GM21528 (cell line): ENCODE results near the gene PTK6.
"Not testable (repeated sequence)": the region's sequence is repeated elsewhere in the genome, so short reads cannot be mapped to it uniquely, and the experiment has no call there.

Source experiments
- ATAC-seq: cut with Tn5 transposase; IDR thresholded peaks from one replicate; pipeline ENCODE4 v1.9.1; 2021; ENCODE audit warnings: mild to moderate bottlenecking, moderate library complexity; ENCODE audit not compliant: unreplicated experiment, low FRiP score

The PTK6 gene

DNA sequence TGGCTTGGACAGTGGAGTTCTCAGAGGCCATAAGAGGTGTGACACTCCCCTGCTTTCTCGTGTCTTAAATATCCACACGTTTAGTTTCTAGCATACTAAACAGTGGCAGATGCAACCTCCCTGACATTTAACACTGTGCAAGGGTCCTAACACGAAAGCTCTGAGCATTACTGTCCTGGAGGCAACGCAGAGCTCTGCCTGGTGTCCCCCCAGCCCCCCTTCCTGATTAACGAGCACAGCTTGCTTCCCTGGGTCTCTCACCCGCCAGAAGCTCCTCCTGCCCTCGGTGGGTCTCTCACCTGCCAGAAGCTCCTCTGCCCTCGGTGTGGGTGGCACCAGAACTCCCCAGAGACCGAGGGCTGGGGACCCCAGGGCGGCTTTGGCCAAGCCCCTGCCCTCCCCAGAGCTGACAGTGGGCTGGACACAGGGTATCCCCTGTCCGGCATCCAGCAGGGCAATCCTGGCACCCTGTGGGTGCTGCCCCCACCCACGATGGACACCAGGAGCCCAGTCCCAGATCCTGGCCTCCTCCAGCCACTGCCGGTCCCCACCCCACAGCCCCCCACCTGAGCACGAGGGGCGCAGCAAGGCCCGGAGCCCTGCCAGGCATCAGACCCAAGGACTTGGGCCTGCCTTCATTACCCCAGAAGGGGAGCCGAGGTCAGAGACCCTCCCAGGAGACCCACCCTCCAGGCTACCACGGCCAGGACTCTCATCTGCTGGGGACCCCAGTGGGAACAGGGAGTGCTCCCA lies 52.3 kb downstream of the PTK6 start:
- ATAC-seq, result no peak

DNA sequence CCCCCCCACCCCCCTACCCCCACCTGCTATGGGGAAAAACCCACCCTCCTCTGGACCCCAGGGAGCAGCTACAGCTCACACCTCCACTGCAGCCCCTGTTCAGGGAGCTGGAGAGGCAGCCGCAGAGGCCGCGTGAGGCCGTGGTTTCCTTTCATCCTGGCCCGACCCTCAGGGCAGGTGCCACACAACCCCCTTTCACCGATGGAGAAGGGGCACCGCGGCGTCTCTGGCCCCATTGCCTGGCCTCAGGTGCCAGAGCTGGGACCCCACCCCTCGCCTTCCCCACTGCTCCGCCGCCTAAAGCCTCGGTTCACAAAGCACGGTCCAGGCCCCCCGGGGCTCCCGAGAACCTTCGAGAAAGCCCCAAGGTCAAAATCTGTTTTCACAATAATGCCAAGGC lies 52.9 kb downstream of the PTK6 start:
- ATAC-seq, result no peak

DNA sequence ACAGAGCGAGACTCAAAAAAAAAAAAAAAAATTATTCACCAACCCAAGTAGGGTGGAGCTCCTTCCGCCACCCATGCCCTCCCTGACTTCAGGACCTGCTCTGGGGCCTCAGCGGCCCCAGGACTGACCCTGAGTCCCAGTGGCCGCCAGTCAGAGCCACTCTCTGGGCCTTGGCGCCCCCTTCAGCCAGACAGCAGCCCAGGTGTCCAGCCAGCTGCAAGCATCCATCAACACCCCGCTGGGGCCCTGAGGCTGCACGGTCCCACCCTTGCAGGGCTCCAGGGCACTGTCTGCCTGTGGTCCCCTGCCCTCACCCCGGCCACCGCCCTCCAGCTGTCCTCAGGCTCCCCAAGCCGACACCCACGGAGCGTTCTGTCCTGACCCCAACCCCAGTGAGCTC lies 53.3 kb downstream of the PTK6 start:
- no peak for ATAC-seq

GRCh38 chr20:63482021-63482587 lies 55.1 kb downstream of the PTK6 start:
- ATAC-seq, result no peak

GRCh38 chr20:63481503-63481902 lies 55.7 kb downstream of the PTK6 start:
- ATAC-seq, result no peak

DNA sequence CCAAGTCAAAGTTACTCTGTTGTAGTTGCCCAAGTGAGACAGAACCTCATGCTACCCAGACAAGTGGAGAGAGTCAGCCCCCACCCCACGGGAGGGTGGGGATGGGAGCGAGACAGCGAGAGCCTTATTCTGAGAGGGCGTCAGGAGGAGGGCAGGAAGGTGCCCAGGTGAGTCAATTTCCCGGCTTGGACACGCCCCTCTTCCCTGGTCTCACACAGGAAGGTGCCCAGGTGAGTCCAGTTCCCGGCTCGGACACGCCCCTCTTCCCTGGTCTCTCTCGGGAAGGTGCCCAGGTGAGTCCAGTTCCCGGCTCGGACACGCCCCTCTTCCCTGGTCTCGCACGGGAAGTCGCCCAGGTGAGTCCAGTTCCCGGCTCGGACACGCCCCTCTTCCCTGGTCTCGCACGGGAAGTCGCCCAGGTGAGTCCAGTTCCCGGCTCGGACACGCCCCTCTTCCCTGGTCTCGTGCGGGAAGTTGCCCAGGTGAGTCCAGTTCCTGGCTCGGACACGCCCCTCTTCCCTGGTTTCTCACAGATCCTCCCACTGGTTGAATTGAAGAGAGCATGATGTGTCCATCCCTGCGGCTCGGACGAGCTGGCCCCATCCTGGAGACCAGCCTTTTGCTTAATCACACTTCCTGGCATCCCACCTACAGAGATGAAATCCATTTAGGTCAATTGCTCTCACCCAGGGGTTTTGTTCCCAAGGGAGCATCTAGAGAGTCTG lies 57.3 kb downstream of the PTK6 start:
- ATAC-seq, result not testable (repeated sequence)

GRCh38 chr20:63478346-63479302 lies 58.6 kb downstream of the PTK6 start:
- ATAC-seq, result no peak
